GM18508 (cell line): ENCODE data around the gene PLXDC2.

Experiments
- ATAC-seq: cut with Tn5 transposase; IDR thresholded peaks from one replicate; pipeline ENCODE4 v1.9.1; 2021; ENCODE audit warnings: moderate number of reproducible peaks; ENCODE audit not compliant: insufficient read depth, unreplicated experiment

PLXDC2 gene

DNA sequence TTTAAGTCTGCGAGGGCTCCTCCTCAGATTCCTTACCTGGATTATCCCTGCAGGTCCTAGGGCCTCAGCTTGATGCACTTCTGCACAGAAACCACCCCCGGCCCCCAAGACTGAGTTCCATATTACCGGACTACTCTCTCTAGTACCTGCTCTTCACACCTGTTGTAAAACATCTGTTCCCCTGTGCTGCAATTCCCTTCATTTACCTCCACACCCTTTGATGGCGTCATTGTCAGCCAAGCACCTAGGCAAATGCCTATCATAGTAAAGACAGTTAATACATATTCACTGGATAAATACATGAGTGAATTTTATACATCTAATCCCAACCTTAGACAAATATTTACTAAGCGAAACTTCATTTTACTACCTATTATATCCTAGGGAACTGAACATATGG, 275.5 kb downstream of the PLXDC2 start:
- ATAC-seq = no peak

DNA sequence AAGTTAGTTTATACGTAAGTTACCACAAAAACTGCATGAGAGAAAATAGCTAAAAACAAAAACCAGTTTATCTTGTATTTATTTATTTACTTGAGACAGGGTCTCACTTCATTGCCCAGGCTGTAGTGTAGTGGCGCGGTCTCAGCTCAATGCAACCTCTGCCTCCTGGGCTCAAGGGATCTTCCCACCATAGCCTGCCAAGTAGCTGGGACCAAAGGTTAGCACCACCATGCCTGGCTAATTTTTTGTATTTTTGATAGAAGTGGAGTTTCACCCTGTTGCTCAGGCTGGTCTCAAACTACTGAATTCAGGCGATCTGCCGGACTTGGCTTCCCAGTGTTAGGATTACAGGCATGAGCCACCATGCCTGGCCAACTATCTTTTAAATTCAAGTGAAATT, 277.4 kb downstream of the PLXDC2 start:
- ATAC-seq = no peak

DNA sequence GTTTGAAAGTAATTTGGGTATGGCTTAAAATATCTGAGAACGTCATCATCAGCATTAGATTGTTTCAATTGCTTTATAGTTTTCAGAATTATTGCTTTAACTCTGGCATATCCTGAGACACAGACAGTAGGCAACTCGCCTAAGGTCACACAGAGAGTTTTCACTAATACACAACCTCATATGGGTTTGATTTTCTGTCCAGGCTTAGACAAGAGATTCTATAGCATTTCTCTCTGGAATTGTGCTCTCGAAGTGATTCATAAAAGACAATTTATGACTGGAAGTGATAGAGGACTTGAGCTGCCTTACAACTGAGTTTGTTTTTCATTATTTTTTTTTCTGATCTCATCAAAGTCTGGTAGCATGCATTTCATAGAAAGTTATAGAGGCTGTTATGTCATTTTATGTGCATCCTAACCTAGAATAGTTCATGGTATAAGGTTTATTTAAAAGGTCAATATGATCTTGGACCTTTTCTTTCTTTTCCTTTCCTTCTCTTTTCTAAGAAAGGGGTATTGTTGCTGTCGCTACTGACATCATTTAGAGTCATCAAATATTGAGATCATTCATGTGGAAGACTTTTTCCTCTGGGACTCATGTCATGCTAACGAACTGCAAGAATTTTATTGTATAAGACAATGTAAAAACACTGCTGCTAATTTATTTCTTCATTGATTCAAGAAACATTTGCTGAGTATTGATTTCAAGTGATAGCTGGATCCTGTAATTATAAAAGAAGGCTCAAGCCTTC, 278.2 kb downstream of the PLXDC2 start:
- no peak for ATAC-seq

DNA sequence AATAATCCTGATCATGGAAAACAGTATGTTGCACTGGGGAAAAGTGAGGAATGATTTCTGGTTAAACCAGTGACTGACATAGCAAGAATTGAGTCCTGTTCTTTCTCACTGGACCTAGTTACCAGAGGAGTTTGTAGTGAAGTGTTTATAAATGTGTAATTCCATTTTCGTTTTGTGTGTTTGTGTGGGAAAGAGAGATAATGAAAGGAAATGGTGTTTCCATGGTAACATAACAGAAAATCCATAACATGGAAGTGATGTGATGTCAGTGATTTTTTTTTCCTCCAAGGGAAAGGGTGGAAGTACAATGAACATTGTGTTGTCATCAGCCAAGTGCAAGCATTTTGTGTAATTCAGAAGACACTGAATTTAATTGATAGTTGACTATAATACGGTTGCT, 283.9 kb downstream of the PLXDC2 start:
- no peak for ATAC-seq

DNA sequence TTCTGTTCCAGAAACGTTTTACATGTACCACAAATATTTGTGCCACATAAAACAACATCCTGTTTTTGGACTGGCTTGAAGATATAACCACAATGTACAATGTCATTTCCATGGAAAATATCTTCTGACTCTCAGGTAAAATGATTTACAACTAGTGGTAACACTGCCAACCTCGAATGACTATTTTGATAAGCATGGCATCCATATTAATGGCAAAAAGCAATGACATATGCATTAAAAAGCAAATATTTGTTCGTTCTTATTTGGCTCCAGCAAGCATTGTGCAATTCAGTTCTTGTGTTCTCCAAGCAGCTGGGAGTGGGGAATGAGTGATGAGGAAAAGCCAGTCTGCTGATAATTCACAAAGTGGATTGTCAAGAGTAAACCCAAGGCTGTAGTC, 289.0 kb downstream of the PLXDC2 start:
- no peak for ATAC-seq

DNA sequence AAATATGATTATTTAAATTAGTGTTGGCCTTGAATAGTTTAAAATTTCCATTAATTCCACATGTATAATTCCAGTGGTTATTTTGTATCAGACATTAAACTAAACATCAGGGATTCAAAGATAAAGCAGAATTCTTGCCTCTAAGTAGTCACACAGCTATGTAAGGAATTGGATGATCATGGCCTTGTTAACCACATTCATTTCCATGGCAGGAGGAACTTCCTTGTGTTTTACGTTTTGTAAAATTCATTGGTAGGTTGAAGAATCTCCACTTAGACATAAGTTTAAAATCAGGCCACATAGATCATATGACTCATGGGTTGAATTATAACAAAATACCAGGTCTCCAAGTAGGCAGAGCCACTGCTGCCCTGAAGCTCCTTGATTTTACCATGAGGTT, 289.7 kb downstream of the PLXDC2 start:
- ATAC-seq = no peak

DNA sequence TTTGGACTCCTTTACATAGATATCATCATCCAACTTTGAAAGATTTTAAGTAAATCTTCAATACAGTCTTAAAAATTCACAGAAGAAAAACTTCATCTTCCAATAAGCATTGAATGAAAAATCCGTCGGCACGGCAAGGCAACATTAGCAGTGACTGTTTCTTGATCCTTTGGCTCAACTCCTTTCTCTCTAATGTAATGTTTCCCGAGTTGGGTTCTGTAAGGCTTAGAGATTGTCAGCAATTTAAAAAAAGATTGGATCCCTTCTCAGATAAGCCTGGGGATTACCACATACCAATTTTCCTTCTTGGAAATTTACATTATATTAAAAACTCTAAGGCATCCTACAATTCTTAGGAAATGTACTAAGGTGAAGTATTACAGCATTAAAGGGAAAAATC, 291.8 kb downstream of the PLXDC2 start:
- ATAC-seq = no peak

DNA sequence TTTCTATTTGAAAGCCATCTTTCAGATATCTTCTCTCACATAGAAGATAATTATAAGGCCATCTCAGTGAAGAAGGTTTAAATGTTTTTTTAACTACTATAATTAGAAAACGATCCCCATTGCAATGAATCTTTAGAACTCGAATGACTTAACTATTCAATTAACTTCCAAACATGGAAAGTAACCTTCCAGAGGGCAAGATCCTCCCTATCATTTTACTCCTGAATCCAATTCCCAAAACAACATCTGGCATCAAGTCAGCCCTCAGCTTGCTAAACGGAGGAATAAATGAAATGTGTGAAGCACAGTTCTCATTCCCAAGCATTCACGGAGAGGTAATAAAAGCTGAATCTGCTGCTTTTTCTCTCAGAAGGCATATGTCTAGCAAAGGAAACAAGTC, 293.4 kb downstream of the PLXDC2 start:
- ATAC-seq = no peak

DNA sequence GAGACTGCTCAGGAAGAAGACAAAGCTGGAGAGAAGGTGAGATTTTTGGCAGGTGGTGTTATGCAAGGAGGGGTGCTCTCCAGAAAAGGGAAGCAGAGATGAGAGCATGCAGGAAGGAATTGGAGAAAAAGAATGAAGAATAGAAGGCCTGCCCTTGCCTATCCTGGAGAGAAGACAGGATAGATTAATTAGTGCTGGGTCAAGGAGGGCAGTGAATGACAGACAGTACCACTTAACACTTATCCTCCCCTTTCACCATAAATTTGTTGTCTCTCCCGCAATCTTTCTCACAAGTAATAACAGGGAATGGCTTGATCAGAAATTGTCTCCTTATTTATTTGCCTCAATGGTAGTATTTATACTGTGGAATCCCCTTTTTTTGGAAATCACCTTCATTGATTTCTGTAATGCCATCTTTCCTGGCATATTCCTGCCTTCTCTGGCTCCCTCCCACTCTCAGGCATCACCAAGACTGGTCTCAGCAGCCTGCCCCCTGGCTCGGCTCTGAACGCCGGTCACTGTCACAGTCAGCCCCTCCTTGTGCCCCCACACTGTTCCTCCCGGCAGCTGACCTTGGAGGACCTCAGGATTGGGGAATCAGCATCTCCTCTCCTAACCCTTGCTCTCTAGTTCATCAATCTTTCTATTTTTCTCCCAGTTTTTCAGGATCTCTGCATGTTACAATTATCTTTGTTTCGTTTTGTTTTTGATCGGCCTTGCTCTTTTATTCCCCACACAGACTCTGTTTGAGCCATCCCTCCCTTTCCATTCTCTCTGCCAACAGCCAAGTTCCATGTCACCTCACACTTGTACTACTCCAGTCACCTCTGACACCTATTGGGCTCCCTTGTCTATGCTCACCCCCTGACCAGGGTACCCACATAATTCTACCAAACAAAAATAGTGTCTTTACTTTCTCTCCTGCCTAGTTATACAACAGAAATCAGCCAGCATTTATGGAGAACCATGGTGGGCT, 294.2 kb downstream of the PLXDC2 start:
- ATAC-seq = no peak

DNA sequence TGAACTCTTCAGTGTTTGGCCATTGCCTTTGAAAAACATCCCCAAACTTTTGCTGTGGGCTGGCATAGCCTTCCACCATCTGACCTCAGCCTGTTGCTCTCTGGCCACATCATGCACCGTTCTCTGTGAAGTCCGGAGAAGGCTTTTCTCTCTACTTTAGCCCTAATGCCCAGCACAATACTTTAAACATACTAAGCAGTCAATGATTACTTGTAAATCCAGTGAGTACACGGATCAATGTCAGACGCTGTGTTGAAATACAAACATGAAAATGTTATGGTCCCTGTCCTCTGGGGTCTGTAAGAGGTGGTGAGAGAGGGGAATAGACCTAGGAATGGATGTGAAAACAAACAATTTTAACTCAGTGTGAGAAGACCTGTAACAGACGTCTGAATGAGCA, 297.9 kb downstream of the PLXDC2 start:
- no peak for ATAC-seq

DNA sequence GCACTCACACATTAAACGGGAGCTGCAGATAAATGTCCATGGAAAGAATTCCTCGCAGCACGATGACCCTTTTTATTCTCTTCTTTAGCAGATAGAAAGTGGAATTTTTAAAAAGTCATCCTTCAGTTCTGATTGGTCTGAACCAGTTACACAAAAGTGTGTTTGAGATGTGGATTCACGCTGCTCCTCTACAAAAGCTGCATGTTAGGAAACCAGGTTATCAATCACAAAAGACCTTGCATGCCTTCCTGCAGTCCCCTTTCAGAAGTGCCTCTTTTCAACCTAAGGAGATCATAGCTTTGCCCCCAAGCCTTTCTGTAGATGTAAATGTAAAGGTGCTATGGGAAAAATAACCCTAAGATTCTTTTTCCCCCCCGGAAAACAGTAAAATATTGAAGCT, 299.7 kb downstream of the PLXDC2 start:
- ATAC-seq = no peak

DNA sequence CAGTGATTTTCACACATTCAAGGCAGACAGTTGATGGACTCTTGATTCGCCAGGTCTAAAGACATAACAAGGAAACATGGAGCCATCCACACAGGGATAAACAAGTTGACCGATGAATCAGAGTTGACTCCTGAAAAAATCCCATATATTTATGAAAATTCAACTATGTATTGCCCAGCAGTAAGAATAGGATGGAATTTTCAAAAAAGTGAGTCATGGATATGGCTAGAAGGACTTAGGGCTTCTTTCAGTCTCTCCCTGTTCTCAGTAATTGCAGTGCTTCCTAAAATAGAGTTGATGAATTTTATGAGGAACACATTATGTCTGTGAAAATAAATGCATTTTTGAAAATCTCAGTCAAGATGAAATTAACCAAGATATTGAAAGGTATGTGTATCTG, 301.2 kb downstream of the PLXDC2 start:
- ATAC-seq = no peak

DNA sequence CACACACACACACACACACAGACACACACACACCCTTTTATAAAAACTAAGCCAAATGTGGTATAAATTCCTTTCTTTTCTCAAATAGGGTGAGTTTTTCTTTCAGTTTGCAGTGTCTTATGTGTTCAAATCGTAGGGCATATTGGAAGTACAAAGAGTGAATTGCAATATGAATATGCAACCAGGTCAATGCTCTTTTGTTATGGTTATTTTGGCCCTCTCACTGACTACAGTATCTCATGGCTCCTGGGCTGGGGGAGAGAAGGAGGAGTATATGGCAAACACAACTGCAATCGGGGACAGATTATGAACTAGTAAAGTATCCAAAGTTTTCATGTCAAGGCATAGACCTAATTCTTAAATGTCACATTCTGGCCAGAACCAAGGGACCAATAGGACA, 301.9 kb downstream of the PLXDC2 start:
- ATAC-seq = no peak

DNA sequence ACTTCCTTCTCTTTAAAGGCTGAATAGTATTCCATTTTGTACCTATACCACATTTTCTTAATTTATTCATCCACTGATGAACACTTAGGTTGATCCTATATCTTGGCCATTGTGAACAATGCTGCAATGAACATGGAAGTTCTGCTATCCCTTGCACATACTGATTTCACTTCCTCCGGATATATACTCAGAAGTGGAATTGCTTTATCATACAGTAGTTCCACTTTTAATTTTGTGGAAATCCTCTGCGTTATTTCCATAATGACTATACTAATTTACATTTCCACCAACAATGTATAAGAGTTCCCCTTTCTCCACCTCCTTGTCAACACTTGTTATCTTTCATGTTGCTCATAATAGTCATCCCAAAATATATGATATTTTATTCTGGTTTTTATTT, 312.6 kb downstream of the PLXDC2 start:
- no peak for ATAC-seq

DNA sequence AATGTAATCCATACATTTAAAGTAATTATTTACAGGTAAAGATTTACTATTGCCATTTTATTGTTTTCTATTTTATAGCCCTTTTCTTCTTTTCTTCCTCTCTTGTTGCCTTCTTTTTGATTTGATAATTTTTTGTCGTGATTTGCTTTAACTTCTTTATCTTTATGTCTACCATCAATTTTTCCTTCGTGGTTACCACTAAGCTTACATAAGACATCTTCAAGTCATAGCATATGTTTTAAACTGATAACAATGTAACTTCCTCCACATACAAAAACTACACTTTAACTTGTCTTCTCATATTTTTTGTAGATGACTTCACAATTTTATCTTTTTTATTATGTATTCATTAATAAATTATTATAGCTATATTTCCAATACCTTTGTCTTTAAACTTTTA, 316.6 kb downstream of the PLXDC2 start:
- ATAC-seq = no peak

DNA sequence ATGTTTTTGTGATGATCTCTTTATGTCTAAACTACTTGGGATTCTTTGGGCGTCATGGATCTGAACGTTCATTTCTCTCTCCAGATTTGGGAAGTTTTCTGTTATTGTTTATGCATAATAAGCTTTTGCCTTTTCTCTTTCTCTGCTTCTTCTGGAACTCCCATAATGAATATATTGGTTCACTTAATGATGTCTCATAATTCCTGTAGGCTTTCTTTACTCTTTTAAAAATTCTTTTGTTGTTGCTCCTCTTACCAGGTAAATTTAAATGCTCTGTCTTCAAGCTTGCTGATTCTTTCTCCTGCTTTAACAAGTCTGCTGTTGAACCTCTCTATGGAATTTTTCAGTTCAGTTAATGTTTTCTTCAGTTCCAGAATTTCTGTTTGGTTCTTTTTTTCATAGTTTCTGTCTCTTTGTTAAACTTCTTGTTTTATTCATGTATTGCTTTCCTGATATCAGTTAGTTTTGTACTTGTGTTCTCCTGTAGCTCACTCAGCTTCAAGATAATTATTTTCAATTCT, 317.5 kb downstream of the PLXDC2 start:
- no peak for ATAC-seq

DNA sequence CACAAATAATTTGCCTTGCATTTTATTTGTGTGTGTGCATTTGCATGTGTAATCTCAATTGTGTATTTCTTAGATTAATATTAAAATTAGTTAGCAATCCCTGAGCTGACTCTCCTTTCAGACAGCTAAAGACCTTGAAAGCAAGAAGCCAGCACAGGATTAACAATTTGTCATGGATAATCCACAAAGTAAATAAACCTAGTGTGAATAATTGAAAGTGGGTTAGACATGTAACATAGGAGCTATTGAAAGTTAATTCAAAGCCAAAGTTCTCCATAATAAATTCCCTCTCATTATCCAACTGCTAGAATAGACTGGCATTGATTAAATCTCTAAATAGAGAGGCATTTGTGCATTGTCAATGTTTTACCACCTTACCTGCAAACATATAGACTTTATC, 326.1 kb downstream of the PLXDC2 start:
- ATAC-seq = no peak

DNA sequence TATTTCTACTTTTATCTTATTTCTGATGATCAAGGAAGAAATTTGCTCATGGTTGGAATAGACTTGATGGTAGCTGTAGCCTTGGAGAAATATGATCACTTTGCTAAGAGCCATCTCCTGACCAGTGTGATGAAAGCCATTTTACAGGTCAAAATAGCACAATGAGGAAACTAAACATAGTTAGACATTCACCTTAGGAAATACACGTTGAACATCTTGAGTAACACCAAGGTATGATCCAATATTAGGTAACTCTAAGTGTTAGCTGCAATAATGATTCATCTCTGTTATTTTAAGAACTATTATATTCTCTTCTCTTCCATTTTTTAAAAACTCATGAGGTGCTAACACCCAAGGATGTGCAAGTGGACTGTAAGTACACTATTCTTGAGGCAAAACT, 328.0 kb downstream of the PLXDC2 start:
- no peak for ATAC-seq

DNA sequence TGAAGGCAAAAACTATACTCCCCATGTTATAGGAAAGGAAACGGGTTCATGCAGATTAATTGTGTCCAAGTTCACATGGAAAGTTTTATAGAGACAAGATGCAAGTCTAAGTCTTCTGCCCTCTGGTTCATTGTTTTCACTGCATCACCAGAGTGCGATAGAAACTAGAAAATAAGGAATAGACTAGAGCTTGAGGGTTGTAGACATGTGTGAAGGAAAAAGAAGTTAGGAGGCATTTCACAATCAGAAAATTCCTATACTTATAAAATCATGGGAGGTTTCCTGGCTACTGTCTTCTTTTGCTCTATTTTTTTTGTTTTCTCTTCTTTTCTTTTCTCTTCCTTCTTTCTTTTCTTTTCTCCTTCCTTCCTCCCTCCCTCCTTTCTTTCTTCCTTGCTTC, 329.8 kb downstream of the PLXDC2 start:
- no peak for ATAC-seq

DNA sequence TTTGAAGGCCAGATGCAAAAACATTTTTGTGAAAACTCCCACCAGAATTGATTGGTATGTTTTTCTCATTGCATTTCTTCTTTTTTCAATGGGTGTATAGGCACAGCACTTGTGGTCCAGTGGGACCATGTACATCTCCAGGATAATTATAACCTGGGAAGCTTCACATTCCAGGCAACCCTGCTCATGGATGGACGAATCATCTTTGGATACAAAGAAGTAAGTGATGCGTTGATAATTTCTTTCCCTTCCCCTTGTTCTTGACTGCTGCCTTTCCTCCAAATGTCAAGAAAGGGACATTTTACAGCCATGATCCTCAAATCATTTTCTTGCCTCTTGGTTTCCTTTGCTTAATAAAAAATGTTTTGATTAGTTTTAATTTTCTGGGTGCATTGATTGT, 331.5 kb downstream of the PLXDC2 start:
- no peak for ATAC-seq

DNA sequence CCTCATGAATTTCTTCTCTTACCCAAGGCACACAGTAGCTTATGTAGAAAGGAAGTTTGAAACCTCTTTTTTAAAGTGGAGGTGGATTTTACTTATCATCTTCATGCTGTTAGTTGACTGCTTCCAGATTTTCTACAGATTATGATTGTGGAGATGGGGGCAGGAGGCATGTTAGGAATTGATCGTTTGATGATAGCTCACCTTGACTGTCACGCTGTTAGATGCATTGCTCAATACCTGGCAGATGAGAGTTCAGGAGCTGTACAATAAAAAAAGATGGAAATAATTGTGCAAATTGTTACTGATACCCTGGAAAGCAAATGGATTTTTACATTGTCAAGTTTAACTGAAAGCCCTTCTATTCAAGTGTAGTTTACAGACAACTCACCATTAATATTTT, 340.3 kb downstream of the PLXDC2 start:
- ATAC-seq = no peak
